Measurements from ENCODE around the gene C19orf73.

GRCh38 chr19:49125025-49125731 is 6.2 kb upstream of the C19orf73 start:
- no peak for TF ChIP-seq POLR2A (IDR thresholded peaks at IDR 0.05; ENCODE audit: low read depth, low read length)
- TF ChIP-seq POLR2AphosphoS5 (IDR thresholded peaks at IDR 0.05; ENCODE audit: low read depth, low read length): no peak

All from GM12892 (cell line).